Caki2 (cell line): ENCODE data around the gene FUOM. TPM values are rescaled to one million over a fixed set of nuclear protein-coding genes. Genes with fewer than 3 reads are reported as not detected.
A peak's percentile ranks its signal among the peaks of the same experiment; 100 is the strongest.
"Not testable (repeated sequence)": the region's sequence is repeated elsewhere in the genome, so short reads cannot be mapped to it uniquely, and the experiment has no call there.

Experiments used
- DNase-seq: peaks from one replicate; pipeline ENCODE4 v3.0.0-alpha.2; 2015; ENCODE audit warnings: low read depth
- in situ Hi-C: cut with HindIII; loops from 2 replicates; pipeline ENCODE4 v1.10.0; 2016; ENCODE audit warnings: low sequenced_read_pairs, low pct_unique_long_range_greater_than_20kb, mixed read lengths
- total RNA-seq: library from RNA; depleted of rRNA; stranded (reverse); fragments of >200 nt; shearing (Covaris generic); gene quantifications from 2 replicates; pipeline ENCODE4 v1.2.3, GENCODE V29; 2014; ENCODE audit warnings: low replicate concordance

FUOM gene
- total RNA-seq, 1 experiment from 2014 or later, result 38.3 TPM

- in situ Hi-C loops, result no loop called here
- DNase-seq, result no peak
Measured at GRCh38 chr10:133390597-133391248, 32.9 kb upstream of the FUOM start.

GRCh38 chr10:133388973-133389818 lies 31.4 kb upstream of the FUOM start:
- no peak for DNase-seq
- in situ Hi-C loops, result no loop called here

DNA sequence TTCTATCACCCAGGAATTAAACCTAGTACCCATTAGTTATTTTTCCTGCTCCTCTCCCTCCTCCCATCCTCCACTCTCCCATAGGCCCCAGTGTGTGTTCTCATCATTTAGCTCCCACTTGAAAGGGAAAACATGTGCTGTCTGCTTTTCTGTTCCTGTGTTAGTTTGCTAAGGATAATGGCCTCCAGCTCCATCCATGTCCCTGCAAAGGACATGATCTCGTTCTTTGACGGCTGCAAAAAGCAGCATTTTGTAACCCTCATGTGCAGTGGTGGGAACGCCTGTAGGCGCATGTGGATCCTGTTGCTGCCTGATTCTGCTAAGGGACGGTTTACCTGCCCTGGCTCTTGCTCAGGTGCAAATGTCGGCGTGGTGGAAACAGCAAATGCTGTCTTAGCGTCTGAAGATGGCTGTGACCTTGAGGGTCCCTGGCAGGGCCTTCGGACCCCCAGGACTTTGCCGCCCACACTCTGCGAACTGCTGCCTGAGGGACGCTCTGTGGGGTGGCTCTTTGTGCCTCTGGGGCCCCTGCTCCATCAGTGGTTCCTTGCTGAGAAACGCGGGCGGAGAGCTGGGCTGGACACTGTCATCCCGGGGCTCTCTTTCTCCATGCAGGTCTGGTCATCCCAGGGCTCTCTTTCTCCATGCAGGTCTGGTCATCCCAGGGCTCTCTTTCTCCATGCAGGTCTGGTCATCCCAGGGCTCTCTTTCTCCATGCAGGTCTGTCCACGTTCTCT lies 30.6 kb upstream of the FUOM start:
- no peak for DNase-seq
- in situ Hi-C loops, result no loop called here

DNA sequence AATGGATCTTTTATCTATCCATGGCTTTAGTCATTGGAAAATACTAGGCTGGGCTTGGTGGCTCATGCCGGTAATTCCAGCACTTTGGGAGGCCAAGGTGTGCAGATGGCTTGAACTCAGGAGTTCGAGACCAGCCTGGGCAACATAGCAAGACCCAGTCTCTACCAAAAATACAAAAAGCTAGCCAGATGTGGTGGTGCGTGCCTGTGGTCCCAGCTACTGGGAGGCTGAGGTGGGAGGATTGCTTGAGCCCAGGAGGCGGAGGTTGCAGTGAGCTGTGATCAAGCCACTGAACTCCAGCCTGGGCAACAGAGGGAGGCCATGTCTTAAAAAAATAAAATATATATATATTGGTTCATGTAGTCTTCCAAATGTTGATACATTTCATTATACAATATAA lies 29.1 kb upstream of the FUOM start:
- in situ Hi-C loops, DNase-seq: not testable (repeated sequence)

GRCh38 chr10:133385214-133385613 lies 27.4 kb upstream of the FUOM start:
- in situ Hi-C loops, result no loop called here
- no peak for DNase-seq

GRCh38 chr10:133384071-133384470 lies 26.3 kb upstream of the FUOM start:
- in situ Hi-C loops, result no loop called here
- no peak for DNase-seq

DNA sequence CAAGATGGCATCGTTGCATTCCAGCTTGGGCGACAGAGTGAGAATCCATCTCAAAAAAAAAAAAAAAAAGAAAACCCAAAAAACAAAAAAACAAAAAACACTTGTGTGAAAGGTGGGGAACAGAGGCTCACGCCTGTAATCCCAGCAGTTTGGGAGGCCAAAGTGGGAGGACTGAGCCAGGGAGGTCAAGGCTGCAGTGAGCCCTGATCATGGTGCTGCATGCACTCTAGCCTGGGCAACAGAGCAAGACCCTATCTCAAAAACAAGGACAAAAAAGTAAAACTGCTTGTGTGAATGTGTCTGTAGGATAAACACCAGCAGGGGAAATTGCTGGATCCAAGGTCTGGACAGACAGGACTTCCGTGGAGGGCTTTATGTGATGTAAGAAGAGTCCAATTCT lies 25.7 kb upstream of the FUOM start:
- no peak for DNase-seq
- in situ Hi-C loops, result no loop called here

- in situ Hi-C loops, result no loop called here
- no peak for DNase-seq
Measured at GRCh38 chr10:133381036-133381435, 23.2 kb upstream of the FUOM start.

- in situ Hi-C loops, result no loop called here
- DNase-seq, result no peak
Measured at GRCh38 chr10:133379801-133380666, 22.2 kb upstream of the FUOM start.

GRCh38 chr10:133379152-133379800 lies 21.5 kb upstream of the FUOM start, which contains the start of gene PAOX:
Gene PAOX (plus strand): TSS chr10:133379262. CDS start chr10:133379317, 55 bp downstream.
- peak; percentile 43 for DNase-seq
- in situ Hi-C loops, result no loop called here

DNA sequence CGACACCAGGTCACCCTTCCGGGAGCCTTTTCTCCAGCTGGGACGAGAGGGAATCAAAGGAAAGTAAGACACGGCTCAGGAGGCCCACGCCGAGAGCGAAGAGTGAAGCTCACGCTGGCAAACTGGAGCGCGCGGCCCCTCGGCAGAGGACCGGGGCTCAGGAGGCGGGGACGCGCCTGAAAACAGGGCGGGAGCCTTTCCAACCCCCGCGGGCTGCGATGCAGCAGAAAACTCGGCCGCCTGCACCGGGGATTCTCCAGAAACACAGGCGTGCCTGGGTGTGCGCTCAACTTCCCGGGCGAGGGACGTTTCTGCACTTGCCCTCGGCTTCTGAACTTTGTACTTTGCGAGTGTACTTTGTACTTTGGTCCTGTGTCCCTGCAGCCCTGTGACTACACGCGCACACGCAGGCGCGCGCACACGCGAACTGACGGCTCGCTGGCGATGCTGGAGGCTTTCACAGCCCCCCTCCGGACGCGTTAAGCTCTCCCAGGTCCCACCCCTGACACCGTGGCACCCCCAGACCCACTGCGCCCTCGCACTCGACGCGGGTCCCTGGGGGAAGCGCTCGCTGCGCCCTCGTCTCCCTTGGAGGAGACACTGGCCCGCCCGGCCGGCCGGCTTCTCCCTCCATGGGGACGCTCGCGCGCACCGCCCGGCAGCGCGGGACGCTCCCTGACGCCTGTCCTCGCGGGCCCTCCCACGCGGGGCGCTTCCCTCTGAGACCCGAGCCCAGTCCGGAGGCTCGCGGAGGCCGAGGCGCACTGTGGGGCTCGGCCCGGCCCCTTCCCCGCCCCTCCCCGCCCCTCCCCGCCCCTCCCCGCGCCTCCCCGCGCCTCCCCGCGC lies 20.7 kb upstream of the FUOM start:
- peak; percentile 61 for DNase-seq

GRCh38 chr10:133377818-133378250 lies 20.0 kb upstream of the FUOM start:
- in situ Hi-C loops, result no loop called here
- DNase-seq, result no peak

More for the DNA sequence above, 20.7 kb upstream of the FUOM start:
- in situ Hi-C loops, result no loop called here

GRCh38 chr10:133377025-133377817 lies 19.4 kb upstream of the FUOM start:
- no peak for DNase-seq
- in situ Hi-C loops, result no loop called here

- DNase-seq, in situ Hi-C loops: not testable (repeated sequence)
Measured at GRCh38 chr10:133376183-133376582, 18.4 kb upstream of the FUOM start.

DNA sequence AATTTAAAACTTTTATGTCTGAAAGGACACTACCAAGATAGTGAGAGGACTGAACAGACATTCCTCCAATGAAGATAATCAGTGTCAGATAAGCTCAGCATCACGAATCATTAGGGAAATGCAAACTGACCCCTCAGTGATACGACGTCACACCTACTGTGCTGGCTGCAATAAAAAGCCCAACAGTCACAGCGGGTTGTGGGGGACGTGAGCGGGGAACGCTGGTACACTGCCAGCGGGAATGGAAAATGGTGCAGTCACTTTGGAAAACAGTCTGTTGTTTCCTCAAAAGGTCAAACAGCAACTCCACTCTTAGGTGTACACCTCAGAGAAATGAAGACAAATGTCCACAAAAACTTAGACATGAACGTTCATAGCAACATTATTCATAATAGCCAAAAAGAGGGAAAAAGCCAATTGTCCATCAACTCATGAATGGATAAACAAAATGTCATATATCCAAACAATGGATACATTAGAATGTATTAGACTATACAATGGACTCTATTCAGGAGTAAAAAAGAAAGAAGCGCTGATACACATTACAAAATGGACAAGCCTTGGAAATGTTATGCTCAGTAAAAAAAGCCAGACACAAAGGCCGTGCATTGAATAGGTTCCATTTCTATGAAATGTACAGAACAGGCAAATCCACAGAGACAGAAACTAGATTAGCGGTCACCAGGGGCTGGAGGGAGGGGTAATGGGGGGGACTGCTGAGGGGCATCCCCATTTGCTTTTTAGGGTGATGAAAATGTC lies 17.7 kb upstream of the FUOM start:
- in situ Hi-C loops, result no loop called here

More for the DNA sequence above, 17.7 kb upstream of the FUOM start:
- no peak for DNase-seq
